Thyroid gland (tissue), 4 donors: ENCODE data around the gene ABHD4.

Experiments
- CTCF ChIP-seq, 6 experiments: fragments of 200-600 bp in 3 of 6; fragments of 450-650 bp in 3 of 6; sonication (generic) in 3 of 6; IDR thresholded peaks; one replicate each; pipeline ENCODE4 v1.5.1; 2016 to 2019; ENCODE audit warnings: antibody characterized with exemption in 6 of 6, mild to moderate bottlenecking in 2 of 6, inconsistent platforms in 1 of 6, moderate library complexity in 1 of 6
- POLR2A ChIP-seq, 2 donors: fragments of 450-650 bp; IDR thresholded peaks; one replicate each; pipeline ENCODE4 v1.6.1; 2017; ENCODE audit warnings: antibody characterized with exemption in 2 of 2, mild to moderate bottlenecking in 2 of 2, moderate library complexity in 1 of 2

- TF ChIP-seq POLR2A (IDR thresholded peaks at IDR 0.05) (no peak), CTCF (IDR thresholded peaks at IDR 0.05) (no peak)
Measured at GRCh38 chr14:22650960-22651521, 52.9 kb downstream of the ABHD4 start.
